HEK293 (cell line): Measurements from ENCODE around the gene ISY1.

ENCODE experiments used
- ZBTB21 ChIP-seq: fragments of 450-650 bp; formaldehyde crosslinking; IDR thresholded peaks from 2 replicates; pipeline ENCODE4 v1.5.1; 2017; ENCODE audit warnings: missing biosample characterization, missing genetic modification characterization
- ZNF114 ChIP-seq: fragments of 450-650 bp; formaldehyde crosslinking; IDR thresholded peaks from 2 replicates; pipeline ENCODE4 v1.5.0; 2017; ENCODE audit warnings: missing biosample characterization, missing genetic modification characterization
- ZNF140 ChIP-seq: fragments of 450-650 bp; formaldehyde crosslinking; IDR thresholded peaks from 2 replicates; pipeline ENCODE4 v1.5.1; 2016; ENCODE audit warnings: missing biosample characterization, missing genetic modification characterization
- ZNF391 ChIP-seq: fragments of 450-650 bp; formaldehyde crosslinking; IDR thresholded peaks from 2 replicates; pipeline ENCODE4 v1.5.1; 2016; ENCODE audit warnings: low read depth, missing biosample characterization, missing genetic modification characterization, borderline replicate concordance
- ZNF792 ChIP-seq: fragments of 450-650 bp; formaldehyde crosslinking; IDR thresholded peaks from 2 replicates; pipeline ENCODE4 v1.5.1; 2016; ENCODE audit warnings: missing biosample characterization, missing genetic modification characterization
- TF ChIP-seq, protein P1 (sequence below): fragments of 450-650 bp; formaldehyde crosslinking; IDR thresholded peaks from 2 replicates; pipeline ENCODE4 v1.5.1; 2016; ENCODE audit warnings: missing biosample characterization, missing genetic modification characterization
- TF ChIP-seq, protein P2 (sequence below): fragments of 450-650 bp; formaldehyde crosslinking; IDR thresholded peaks from 2 replicates; pipeline ENCODE4 v1.5.1; 2016; ENCODE audit warnings: missing biosample characterization, missing genetic modification characterization

- TF ChIP-seq, protein P1, sequence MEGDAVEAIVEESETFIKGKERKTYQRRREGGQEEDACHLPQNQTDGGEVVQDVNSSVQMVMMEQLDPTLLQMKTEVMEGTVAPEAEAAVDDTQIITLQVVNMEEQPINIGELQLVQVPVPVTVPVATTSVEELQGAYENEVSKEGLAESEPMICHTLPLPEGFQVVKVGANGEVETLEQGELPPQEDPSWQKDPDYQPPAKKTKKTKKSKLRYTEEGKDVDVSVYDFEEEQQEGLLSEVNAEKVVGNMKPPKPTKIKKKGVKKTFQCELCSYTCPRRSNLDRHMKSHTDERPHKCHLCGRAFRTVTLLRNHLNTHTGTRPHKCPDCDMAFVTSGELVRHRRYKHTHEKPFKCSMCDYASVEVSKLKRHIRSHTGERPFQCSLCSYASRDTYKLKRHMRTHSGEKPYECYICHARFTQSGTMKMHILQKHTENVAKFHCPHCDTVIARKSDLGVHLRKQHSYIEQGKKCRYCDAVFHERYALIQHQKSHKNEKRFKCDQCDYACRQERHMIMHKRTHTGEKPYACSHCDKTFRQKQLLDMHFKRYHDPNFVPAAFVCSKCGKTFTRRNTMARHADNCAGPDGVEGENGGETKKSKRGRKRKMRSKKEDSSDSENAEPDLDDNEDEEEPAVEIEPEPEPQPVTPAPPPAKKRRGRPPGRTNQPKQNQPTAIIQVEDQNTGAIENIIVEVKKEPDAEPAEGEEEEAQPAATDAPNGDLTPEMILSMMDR = no peak
- TF ChIP-seq, protein P2, sequence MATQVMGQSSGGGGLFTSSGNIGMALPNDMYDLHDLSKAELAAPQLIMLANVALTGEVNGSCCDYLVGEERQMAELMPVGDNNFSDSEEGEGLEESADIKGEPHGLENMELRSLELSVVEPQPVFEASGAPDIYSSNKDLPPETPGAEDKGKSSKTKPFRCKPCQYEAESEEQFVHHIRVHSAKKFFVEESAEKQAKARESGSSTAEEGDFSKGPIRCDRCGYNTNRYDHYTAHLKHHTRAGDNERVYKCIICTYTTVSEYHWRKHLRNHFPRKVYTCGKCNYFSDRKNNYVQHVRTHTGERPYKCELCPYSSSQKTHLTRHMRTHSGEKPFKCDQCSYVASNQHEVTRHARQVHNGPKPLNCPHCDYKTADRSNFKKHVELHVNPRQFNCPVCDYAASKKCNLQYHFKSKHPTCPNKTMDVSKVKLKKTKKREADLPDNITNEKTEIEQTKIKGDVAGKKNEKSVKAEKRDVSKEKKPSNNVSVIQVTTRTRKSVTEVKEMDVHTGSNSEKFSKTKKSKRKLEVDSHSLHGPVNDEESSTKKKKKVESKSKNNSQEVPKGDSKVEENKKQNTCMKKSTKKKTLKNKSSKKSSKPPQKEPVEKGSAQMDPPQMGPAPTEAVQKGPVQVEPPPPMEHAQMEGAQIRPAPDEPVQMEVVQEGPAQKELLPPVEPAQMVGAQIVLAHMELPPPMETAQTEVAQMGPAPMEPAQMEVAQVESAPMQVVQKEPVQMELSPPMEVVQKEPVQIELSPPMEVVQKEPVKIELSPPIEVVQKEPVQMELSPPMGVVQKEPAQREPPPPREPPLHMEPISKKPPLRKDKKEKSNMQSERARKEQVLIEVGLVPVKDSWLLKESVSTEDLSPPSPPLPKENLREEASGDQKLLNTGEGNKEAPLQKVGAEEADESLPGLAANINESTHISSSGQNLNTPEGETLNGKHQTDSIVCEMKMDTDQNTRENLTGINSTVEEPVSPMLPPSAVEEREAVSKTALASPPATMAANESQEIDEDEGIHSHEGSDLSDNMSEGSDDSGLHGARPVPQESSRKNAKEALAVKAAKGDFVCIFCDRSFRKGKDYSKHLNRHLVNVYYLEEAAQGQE (tag by site-specific recombination) = no peak
- TF ChIP-seq ZNF391 (tag by site-specific recombination) (no peak), ZBTB21 (tag by site-specific recombination) (no peak), ZNF114 (tag by site-specific recombination) (no peak), ZNF792 (tag by site-specific recombination) (no peak), ZNF140 (tag by site-specific recombination) (no peak)
Measured at GRCh38 chr3:129084501-129084900, 76.4 kb downstream of the ISY1 start.
